Ishikawa (cell line): ENCODE results near the gene CABP1.
A peak's percentile ranks its signal among the peaks of the same experiment; 100 is the strongest.

Experiments
- CEBPB ChIP-seq: IDR thresholded peaks from 2 replicates; pipeline ENCODE4 v1.6.1; 2012
- RAD21 ChIP-seq: IDR thresholded peaks from 2 replicates; pipeline ENCODE4 v1.6.1; 2012; ENCODE audit warnings: low read depth
- REST ChIP-seq: IDR thresholded peaks from 2 replicates; pipeline ENCODE4 v1.6.1; 2012; ENCODE audit warnings: low read depth, mild to moderate bottlenecking
- TAF1 ChIP-seq: IDR thresholded peaks from 2 replicates; pipeline ENCODE4 v1.6.1; 2012; ENCODE audit warnings: low read depth, mild to moderate bottlenecking

The CABP1 gene

GRCh38 chr12:120713861-120714482 lies 73.5 kb downstream of the CABP1 start:
- peak; percentile 72 for TF ChIP-seq RAD21
- TF ChIP-seq TAF1 = no peak
- no peak for TF ChIP-seq REST
- no peak for TF ChIP-seq CEBPB
